ENCODE results near the gene KLK11.

KLK11 gene, protein sequence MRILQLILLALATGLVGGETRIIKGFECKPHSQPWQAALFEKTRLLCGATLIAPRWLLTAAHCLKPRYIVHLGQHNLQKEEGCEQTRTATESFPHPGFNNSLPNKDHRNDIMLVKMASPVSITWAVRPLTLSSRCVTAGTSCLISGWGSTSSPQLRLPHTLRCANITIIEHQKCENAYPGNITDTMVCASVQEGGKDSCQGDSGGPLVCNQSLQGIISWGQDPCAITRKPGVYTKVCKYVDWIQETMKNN

DNA sequence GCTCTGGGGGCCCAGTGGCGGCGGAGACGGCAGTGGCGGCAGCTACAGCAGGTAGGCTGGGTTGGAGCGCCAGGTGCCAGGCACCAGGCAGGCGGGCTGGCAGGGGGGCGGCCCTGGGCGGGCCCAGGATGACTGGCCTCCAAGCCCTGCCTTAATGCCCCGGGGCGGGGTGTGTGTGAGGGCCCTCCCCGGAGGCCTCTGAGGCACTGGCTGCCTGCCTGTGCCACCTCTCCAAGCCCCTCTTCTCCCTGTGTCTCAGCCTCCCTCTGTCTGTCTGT, at the start of gene KLK11:
TSS of gene KLK11 (minus strand) at position 63 of the 278 bp plus-strand sequence. CDS start 985 bp downstream, outside the sequence.
- DNase-seq: no peak

DNA sequence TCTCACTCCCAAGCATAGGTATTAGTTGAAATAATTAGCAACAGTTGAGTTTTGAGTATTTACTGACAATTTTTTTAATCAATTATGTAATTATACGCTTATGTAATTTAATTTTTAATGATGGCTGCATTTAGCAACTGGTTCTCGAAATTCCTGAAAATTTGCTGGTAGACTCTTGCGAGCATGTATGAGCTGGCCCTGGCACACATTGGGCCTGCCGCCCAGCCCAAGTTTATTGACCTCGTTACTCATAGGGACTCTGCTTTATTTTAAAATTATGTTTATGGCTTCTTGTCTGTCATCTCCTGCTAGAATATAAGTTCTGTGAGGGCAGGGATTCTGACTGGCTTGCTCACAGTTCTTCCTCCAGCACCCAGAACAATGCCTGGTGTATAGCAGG, 49.6 kb upstream of the KLK11 start:
- no peak for DNase-seq

DNA sequence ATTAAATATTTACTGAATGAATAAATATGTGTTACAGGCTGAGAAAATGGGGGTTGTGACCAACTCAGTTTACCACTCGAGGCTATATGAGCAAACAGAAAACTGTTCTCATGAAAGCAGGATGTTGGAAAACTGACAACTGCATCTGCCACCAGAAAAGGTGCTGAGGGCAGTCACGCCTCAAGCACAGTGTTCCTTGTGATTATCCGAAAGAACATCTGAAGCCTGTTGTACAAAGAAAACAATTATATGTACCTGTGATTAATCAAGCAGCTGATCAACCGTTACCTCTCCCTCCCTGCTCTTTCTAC, 44.6 kb upstream of the KLK11 start:
- no peak for DNase-seq

DNA sequence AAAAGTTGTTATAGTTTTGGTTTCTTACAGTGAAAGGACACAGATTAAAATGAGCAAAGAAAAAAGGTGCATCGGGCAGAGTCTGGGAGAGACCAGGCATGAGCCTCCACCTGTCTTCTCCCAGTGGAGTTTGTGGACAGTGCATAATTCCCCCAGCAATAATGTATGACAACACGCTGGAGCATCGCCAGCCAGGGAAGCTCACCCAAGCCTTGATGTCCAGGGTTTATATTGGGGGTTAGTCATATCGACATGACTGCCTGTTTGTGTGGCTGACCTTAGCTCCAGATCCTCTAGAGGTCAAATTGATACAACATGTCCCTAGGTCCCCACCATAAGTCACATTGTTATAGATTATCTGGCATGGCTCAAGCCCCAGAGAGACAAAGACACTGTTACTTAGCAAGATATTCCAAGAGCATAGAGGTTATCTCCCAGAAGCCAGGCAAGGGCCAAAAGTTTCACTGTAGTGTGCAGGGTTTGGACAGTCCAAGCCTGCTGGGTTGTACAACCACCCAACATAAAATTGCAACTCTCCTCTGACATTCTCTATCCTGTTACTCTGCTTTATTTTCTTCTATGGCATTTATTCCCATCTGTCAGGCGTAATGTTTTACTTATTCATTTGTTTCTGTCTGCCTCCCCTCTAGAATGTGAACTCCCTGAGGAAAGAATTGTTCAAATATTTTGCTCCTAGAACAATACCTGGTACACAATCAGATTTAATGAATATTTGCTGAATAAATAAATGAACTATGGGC, 44.1 kb upstream of the KLK11 start:
- no peak for DNase-seq

DNA sequence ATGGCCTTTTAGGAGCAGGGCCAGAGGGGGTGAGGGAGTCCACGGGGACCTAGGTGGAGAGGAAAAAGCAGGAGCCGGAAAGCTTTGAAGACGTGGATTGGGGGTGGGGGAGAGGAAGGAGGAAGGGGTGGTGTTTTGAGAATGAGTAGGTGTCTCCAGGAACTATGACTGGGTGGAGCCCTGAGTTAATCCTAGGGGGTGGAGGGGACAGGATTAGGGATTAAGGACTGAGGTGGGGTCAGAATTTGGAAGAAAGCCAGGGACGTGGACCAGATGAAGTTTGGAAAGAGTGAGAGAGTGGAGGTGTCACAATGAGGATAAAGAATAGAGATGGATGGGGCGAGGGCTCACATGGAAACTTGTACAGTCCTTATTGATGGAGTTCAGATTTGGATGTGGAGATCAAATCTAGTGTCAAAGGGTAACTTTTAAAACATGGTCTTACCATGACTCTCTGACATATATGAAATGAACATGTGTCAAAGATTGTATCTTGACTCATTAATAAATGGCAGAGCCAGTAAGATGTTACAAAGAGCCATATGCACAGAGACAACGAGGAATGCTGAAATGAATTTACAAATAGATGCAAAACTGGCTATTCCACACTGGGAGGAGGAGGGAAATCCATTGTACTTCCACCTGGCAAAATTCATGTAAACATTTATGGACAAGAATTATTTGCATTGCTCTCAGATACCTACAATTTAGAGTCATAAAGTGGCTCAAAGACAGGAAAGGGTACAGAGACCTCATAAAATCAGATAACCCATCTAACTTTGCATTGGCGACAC, 40.2 kb upstream of the KLK11 start:
- DNase-seq: no peak

DNA sequence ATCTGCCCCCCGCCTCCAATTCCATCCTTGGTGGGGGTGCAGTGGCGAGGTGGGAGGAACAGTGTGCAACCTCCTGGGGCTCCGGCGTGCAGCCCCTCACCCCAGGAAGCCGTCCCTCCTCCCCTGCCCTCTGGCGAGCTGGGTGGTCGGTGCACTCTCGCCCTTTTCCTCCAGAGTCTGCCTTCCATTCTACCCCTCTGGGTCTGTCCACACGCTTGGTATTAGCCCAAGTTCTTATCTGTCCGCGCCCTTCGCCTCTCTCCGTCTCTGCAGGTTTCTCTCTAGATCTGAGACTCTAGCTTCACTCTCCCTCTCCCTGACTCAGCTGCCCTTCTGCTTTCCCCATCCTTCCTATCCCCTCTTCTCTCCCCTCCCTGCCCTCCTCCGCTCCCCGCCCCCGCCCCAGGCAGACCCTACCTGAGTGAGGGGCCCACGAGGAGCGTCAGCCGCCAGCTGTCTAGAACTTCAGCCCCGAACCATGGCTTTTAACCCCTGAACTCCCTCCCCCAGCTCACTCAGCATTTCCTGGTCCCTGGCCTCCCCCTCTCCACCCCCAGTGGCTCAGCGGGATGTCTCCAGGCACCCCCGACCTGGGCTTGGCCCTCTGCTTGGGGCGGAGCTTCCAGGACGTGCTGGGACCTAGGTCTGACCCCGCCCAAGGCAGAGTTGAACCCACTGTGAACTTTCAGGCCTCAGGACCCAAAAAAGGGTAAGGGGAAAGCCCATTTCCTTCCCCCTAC, 39.0 kb upstream of the KLK11 start:
- DNase-seq: no peak

DNA sequence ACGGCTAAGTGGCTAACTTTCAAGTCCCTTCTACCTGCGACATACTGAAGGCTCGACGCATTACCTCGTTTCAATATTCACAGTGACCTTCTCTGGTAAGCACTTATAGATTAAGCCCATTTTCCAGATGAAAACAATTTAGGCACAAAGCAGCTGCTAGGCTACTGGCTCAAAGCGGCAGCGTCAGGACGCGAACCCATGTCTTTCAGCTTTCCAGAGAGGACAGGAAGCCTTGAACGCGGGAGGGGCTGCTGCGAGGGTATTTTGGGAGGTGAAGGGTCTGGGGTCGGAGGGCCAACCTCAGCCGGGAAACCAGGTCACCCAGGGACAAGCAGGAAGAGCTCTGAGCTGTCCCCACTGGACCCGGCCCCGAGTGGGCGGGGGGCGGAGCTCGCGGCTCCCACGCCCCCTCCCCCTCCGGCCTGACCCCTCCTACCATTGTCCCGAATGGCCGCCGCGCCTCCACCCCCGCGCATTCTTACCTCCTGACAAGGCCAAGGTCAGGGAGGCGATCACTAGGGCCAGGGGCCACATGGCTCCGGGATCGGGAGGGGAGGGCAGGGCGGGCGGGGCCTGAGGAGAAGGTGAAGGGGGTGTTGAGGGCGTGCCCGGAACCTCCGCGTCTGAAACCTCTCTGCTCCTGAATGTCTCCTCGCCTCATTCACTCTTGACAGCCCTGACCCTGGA, 38.3 kb upstream of the KLK11 start, which contains the start of gene KLK13:
TSS of gene KLK13 (minus strand) at position 559 of the 687 bp plus-strand sequence. CDS start at position 534, 25 bp downstream.
- no peak for DNase-seq

DNA sequence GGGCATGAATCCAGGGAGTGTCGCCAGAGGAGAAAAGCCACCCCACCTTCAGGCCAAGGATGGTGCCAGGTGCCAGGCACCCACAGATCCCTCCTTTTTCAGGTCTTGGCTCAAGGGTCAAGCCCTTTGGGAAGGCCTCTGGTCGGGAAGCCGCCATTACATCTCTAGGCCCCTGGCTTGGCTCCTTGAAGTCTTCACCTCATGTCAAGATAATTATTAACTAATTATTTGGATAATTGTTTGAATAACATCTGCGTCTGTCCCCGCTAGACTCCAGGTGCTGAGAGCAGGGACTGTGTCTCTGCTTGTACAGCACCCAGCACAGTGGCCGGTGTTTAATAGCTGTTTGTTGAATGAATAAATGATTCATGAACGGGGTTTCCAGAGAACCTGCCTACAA, 37.2 kb upstream of the KLK11 start:
- no peak for DNase-seq

DNA sequence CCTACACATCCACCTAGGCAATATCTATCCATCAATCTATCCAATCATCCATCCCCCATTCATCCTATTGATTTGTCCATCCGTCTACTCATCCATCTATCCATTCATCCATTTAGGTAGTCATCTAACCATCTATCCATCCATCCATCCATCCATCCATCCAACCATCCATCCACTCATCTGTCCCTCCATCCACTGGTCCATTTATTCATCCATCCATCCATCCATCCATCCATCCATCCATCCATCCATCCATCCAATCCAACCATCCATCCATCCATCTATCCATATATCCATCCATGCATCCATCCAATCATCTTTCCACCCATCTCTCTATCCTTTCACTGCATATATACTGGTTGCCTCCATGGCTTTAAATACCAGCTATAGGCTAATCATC, 34.6 kb upstream of the KLK11 start:
- DNase-seq: no peak

DNA sequence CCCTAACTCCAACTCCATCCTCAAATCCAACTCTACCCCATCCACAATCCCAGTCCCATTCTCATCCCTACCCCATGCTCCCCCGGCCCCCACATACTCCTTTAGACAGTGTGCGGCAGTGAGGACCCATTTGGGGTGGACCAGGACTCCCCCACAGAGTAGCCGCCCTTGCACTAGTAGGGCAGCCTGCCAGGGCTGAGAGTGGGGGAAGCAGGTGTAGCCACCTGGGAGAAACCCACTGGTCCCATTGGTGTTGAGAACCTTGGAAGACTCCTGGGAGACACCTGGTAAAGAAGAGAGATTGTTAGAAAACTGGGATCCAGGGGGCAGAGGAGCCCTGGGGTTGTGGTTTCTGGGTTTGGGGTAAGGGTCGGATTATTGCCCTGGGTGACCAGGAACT, 33.9 kb upstream of the KLK11 start:
- no peak for DNase-seq

DNA sequence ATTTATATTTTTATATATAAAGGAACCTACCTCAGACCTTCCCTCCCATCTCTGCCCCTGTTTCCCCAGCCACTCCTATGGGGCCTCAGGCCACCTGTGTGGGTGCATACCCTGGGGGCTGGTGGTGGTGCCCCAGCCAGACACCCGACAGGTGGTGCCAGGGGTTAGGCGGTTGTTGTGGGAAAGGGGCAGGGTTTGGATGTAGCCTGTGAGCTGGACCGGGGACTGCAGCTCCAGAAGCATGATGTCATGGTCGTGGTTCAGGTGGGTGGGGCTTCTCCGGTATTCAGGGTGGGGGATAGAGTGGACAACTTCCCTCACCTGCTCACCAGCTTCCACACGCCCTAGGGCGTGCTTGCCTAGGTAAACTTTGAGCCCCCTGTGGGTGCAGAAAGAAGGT, 33.3 kb upstream of the KLK11 start:
- no peak for DNase-seq

DNA sequence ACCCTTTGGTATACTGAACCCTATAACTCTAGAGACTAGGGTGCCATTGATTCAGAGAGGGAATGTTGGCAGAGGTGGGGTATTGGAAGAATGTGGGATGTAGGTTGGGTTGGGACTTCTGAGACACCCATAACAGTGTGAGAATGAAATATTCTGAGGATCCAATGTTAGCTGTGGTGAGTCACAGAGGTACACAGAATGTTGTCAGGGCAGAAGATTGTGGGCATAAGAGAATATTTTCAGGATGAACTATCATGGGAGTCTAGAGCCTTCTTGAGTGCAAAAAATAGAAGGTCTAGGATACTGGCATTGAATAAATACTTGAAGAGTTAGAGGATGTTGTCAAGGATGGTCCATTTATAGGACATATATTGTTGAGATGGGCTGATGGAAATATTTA, 29.4 kb upstream of the KLK11 start:
- DNase-seq: no peak

DNA sequence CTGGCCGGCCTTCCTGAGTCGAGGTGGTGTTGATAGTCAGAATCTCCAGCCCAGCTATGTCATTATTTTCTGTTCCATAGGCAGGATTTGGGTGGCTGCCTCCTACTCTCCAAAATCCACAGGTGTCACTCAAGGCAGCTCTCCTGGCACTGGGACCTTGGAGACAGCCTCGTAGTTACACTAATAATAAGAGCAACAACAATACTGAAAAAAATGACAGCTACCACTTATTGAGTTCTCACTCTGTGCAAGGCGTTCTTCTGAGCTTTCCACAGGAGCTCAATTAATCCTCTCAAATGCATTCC, 20.6 kb upstream of the KLK11 start:
- DNase-seq: no peak

DNA sequence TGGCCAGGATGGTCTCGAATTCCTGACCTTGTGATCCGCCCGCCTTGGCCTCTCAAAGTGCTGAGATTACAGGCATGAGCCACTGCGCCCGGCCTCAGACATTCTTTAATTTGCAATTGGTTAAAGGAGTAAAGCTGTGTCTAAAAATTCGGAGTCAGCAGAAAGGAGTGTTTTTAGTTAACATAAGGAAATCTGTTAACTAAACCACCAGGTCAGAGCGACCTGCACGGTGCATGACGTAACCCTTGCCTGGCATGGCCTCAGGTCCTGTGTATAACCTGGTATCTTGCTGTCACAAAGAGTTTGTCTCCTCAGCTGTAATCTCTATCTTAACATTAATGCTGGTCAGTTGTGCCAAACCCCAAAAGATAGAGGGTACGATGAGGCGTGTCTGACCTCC, 17.9 kb upstream of the KLK11 start:
- DNase-seq: no peak

DNA sequence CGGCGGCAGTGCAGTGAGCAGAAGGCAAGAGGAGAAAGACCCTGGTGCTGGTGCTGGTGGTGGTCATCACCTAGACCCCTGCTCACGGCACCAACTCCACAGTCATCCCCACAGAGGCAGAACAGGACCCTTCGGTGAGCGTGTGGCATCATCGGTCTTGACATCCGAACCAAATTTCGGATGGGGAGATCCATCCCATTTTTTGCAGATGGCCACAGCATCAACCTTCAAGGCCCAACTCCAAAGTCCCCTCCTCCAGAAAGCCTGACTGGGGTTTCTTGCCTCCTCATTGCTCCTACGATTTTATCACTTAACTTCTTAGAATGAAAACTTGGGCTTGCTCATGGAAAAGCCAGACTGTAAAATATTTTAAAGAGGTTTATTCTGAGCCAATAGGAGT, 17.1 kb upstream of the KLK11 start:
- DNase-seq: no peak

DNA sequence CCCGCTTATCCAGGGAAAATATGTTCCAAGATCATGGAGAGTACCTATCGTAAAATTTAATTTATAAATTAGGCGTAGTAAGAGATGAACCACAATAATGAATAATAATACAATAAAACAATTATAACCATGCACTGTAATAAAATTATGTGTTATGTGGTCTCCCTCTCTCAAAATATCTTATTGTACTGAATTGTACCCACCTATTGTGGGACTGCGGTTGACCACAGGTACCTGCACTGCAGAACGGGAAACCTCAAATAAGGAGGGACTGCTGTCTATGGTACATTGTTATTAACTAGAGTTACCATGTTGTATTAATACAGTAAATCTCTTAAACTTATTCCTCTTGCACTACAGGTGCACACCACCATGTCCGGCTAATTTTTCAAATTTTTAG, 13.7 kb upstream of the KLK11 start:
- DNase-seq: no peak

DNA sequence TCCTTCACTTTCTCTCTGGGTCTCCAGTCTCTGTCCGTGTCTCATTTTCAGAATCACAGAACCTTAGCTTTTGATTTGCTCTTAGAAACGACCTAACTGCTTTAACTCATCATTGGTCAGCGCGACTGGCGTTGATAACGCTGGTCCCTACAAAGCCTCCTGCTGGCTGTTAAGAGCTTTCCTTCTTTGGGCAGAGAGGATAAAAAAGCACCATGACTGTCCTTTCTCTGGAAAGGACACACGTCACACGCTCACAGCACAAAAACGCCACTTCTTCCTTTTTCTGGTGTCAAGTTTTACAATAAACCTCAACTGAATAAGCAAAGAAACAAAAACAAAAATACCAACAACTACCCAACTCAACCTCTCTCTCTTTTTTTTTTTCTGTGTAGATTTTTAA, 10.1 kb upstream of the KLK11 start:
- DNase-seq: no peak

DNA sequence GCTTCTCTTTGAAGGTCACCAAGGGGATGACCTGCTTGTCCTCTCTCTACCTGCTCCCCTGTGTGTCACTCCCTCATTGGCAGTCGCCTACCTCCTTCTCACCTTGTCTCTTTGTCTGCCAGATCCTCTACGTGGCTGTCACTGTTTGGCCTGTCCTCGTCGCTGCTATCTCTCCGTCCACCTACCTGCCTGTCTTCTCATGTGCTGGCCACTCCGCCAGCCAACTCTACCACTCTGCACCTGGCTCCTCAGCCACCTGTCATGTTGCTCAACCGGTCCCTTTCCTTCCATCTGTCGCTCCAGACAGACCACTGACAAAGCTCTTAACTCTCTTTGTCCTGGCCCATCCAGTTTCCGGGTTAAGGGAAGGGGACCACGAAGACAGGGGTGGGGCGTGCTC, 8.3 kb upstream of the KLK11 start, which contains the start of gene KLK12:
TSS of gene KLK12 (minus strand) at position 299 of the 400 bp plus-strand sequence. CDS start 381 bp downstream, outside the sequence.
- no peak for DNase-seq

DNA sequence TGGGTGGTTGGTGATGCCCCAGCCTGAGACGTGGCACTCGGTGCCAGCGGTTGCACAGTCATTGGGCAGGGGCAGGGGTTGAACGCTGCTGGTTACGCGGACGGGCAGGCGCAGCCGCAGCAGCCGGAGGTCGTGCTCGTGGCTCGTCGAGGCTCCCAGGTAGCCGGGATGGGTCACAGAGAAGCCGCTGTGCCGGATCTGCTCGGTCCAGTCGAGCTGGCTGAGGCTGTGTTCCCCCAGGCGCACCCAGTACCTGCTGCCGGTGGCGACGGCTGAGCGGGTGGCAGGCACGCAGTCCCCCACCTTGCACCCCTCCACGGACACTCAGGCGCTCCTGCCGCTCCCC, 5.4 kb upstream of the KLK11 start:
- DNase-seq: no peak

DNA sequence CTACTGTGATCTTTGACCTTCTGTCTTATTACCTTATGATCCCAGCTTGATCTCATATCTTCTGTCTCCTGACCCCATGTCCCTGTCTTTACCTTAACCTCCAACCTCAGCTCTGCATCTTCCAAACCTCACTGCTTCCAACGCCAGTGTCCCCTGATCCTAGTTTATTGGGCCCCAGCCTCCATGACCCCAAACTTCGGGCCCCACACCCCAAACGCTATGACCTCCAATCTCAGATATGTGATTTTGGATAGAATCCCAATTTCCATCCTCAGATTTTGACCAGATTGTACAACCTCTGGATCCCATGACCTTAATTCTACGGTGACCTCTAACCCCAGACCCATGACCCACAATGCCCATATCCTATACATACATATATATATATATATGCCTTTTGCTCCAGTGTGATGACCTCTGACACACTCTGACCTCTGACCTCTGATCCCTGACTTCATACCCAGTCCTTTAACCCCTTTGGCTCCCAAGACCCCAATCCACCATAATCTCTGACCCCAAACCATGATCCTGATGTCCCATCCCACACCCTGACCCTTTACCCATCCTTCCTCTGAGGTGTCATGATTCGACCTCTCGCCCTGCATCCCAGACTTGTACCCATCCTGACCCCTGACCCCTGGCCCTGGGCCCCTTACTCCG, 4.9 kb upstream of the KLK11 start:
- DNase-seq: no peak

DNA sequence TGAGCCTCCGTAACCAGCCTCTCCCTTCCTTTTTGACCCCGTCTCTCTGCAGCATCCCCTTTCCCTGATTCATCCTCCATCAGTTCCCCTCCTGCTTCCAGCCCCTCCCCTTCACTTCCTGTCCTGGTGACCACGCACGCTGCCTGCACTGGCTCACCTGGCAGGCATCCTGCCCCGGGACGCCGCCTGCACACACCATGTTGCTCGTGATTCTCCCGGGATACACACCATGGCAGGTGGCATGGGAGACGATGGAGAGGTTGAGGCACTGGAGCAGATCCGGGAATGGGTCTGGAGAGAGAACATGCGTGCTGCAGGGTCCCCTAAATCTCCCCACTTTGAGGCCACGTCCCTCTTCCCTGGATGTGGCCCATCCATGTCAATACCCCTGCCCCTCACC, 4.2 kb upstream of the KLK11 start:
- no peak for DNase-seq

DNA sequence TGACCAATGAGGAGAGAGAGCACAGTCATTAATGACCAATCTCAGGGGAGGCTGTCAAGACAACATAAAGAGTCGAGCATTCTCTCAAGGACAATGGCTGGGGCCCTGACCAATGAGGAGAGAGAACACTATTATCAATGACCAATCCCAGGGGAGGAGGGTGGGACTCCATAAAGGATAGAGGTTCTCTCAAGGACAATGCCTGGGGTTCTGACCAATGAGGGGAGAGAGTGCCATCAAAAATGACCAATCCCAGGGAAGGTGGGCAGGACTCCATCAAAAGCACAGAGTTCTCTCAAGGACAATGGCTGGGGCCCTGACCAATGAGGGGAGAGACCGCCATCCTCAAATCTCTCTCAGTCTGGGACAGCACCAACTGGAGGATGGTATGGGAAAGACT, 3.3 kb upstream of the KLK11 start:
- no peak for DNase-seq

DNA sequence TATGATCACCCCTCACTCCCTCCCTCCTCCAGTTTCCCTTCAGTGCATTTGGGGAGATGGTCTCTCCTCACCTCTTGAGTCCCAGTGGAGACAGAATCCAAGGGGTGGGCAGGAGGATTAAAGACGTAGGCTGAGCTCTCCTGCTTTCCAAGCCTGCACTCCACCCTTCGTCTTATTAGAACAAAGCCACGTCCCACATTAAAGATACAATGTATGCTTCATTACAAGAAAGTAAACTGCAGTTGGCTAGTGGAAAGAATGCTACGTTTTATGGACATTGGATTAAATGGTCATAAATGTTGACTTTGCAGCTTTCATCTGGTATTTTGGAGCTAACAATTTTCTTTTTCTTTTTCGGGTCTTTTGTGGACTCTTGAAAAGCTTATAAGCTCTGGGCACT, 1.5 kb upstream of the KLK11 start:
- no peak for DNase-seq

All from stimulated activated CD4-positive, alpha-beta T cell treated with anti-CD3 and anti-CD28 coated beads, Interleukin-1b, Interleukin-23, amount 100 ng/mL, for 48 hours (primary cell).